ENCODE data around the gene MASP2.

DNA sequence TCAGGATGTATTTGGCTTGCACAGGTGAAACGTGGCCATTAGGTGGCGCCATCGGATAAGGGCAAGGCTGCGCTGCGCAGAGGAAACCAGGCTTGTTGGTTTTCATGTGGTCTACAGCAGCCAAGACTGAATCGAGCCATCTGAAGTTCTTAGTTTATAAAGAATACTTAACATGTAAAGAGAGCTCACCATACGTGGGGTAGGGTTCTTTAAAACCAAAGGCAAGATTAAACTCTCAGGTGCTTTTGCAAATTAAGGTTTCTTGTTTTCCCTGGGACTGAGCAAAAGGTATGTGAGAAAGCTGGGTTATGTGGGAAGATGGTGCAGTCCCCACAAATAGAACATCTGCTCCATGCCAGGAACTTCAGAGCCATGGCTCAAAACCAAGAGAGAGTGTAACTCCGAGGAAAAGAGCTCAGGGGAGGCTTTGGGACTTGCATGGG is 9.3 kb downstream of the MASP2 start:
- TF ChIP-seq, protein P1, sequence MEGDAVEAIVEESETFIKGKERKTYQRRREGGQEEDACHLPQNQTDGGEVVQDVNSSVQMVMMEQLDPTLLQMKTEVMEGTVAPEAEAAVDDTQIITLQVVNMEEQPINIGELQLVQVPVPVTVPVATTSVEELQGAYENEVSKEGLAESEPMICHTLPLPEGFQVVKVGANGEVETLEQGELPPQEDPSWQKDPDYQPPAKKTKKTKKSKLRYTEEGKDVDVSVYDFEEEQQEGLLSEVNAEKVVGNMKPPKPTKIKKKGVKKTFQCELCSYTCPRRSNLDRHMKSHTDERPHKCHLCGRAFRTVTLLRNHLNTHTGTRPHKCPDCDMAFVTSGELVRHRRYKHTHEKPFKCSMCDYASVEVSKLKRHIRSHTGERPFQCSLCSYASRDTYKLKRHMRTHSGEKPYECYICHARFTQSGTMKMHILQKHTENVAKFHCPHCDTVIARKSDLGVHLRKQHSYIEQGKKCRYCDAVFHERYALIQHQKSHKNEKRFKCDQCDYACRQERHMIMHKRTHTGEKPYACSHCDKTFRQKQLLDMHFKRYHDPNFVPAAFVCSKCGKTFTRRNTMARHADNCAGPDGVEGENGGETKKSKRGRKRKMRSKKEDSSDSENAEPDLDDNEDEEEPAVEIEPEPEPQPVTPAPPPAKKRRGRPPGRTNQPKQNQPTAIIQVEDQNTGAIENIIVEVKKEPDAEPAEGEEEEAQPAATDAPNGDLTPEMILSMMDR (IDR thresholded peaks at IDR 0.05), result peak; percentile 89 to 97 (median 94)
- no peak for TF ChIP-seq POLR2A (IDR thresholded peaks at IDR 0.05)

All from esophagus squamous epithelium (tissue), 4 donors.